ENCODE results near the gene DOC2B. TPM values are rescaled to one million over a fixed set of nuclear protein-coding genes. Genes with fewer than 3 reads are reported as not detected.

The DOC2B gene
- total and polyA plus RNA-seq, 8 donors = 2.4 to 6.9 (median 3.4) TPM

GRCh38 chr17:182050-182751 is 751 bp upstream of the DOC2B start:
- H3K4me1 ChIP-seq = peaks cover 0 to 43% of the 10 kb centered on the region in 2 donors
- H3K36me3 ChIP-seq = no peaks in the 10 kb centered on the region
- ATAC-seq = peak; percentile 89
- H3K4me3 ChIP-seq = peak overlapping the region in 1 of 2 donors; percentile 42
- no peak for TF ChIP-seq CTCF (IDR thresholded peaks at IDR 0.05)
- no peaks in the 10 kb centered on the region for H3K9me3 ChIP-seq
- H3K27me3 ChIP-seq = peaks cover 21 to 60% of the 10 kb centered on the region in 2 donors
- peak in 1 of 4 donors; percentile 47 for DNase-seq
- intact Hi-C loops (cut with DNase I) = no loop called here
- no peak overlapping the region for H3K27ac ChIP-seq

GRCh38 chr17:180381-181244 is 837 bp downstream of the DOC2B start:
- DNase-seq (no peak), ATAC-seq (no peak)
- Histone ChIP-seq H3K27ac (peak overlapping the region; percentile 13 to 57), H3K36me3 (no peaks in the 10 kb centered on the region), H3K27me3 (peaks cover 21 to 62% of the 10 kb centered on the region in 2 donors), H3K4me3 (peak overlapping the region; percentile 21 to 42), H3K4me1 (peaks cover 0 to 43% of the 10 kb centered on the region in 2 donors), H3K9me3 (no peaks in the 10 kb centered on the region)
- intact Hi-C loops (cut with DNase I) = no loop called here
- TF ChIP-seq CTCF (IDR thresholded peaks at IDR 0.05) = no peak

- peak overlapping the region; percentile 21 to 42 for H3K4me3 ChIP-seq
- intact Hi-C loops (cut with DNase I) = no loop called here
- peaks cover 21 to 62% of the 10 kb centered on the region in 2 donors for H3K27me3 ChIP-seq
- H3K9me3 ChIP-seq = no peaks in the 10 kb centered on the region
- peak overlapping the region in 1 of 2 donors; percentile 13 for H3K27ac ChIP-seq
- H3K36me3 ChIP-seq = no peaks in the 10 kb centered on the region
- peaks cover 0 to 43% of the 10 kb centered on the region in 2 donors for H3K4me1 ChIP-seq
- no peak for TF ChIP-seq CTCF (IDR thresholded peaks at IDR 0.05)
- DNase-seq (no peak), ATAC-seq (no peak)
These were observed 1.6 kb downstream of the DOC2B start for GRCh38 chr17:179781-180380.

- intact Hi-C loops (cut with DNase I) = no loop called here
- no peaks in the 10 kb centered on the region for H3K9me3 ChIP-seq
- no peaks in the 10 kb centered on the region for H3K36me3 ChIP-seq
- ATAC-seq = no peak
- H3K4me3 ChIP-seq = no peak overlapping the region
- DNase-seq = no peak
- no peak overlapping the region for H3K27ac ChIP-seq
- TF ChIP-seq CTCF (IDR thresholded peaks at IDR 0.05) = no peak
- H3K27me3 ChIP-seq = peaks cover 21 to 62% of the 10 kb centered on the region in 2 donors
- peaks cover 0 to 42% of the 10 kb centered on the region in 2 donors for H3K4me1 ChIP-seq
These were observed 2.4 kb downstream of the DOC2B start for GRCh38 chr17:179066-179432.

Data from left lung (tissue), 10 donors.